GM21717 (cell line): ENCODE measurements around the gene NHSL2.
"Not testable (repeated sequence)": the region's sequence is repeated elsewhere in the genome, so short reads cannot be mapped to it uniquely, and the experiment has no call there.

Source experiments
- ATAC-seq: cut with Tn5 transposase; IDR thresholded peaks from one replicate; pipeline ENCODE4 v1.9.1; 2021; ENCODE audit warnings: mild to moderate bottlenecking, moderate library complexity; ENCODE audit not compliant: unreplicated experiment

The NHSL2 gene

DNA sequence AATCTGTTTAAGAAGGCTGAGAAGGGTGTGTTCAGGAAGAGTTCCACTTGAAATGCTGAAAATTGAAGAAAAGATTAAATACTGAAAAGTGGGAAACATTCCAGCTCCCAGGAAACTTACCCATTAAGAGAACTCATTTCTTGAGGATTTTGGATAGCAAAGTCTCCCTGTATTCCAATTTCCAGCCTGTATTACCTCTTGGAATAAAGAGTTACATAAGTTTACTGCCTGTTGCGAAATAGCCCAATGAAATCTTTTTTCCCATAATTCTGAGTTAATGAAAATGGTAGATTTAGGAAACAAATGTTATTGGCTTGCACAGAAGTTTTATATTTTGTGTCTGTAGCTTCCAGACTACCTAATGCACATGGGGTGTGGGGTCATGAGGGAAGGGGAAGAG, 12.0 kb downstream of the NHSL2 start:
- no peak for ATAC-seq

DNA sequence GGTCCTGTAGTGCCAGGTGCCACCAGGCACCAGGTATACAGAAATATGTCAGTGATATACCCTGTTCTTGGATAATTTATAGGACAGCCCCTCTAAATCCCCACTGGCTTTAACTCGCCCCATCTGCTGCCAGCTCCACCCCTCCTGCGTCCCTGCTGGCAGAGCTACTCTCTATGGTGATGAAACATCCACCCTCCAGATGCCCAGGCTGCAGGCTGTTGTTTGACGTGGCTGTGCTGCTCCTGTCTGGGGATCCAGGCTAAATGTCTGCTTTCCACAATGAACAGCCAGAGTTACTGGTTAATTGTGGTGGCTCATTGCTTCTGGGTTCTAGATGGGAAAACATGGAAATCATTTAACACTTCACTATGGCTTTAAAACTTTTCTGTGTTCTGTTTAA, 12.9 kb downstream of the NHSL2 start:
- no peak for ATAC-seq

DNA sequence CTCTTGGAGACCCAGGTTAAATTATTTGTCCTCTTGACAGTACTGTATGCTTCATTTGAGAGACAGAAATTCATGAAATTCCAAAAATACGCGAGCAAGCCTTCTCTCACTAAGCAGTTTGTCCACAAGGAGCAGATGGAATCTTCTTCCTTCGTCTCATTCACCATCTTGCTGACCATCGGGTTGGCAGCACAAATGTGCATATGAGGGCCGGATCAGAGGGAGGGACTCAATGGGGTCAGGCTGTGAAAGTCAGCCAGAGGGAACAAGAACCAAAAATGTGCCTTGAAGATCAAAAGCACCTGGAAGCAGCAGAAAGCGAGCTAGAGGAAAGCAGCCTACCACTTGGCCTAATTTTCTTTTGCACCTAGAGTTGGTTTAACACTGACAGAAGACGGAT, 16.4 kb downstream of the NHSL2 start:
- no peak for ATAC-seq

DNA sequence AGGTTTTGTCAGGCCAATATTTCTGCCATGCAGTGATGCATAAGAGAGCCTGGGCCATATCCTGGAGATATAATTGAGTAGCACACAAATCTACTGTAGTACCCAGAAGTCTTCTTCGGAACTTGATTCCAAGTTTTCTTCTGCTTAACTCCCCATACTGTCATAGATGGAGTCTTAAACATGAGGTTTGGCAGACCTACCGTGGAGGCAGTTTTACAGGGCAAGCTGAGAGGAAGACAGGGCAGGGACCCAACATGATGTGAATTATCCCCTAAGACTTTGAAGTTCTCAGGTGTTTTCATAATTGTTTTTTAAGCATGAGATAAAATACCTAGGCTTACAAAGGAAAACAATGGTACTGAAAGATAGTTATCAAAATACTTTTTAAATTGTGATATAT, 18.2 kb downstream of the NHSL2 start:
- ATAC-seq: no peak

DNA sequence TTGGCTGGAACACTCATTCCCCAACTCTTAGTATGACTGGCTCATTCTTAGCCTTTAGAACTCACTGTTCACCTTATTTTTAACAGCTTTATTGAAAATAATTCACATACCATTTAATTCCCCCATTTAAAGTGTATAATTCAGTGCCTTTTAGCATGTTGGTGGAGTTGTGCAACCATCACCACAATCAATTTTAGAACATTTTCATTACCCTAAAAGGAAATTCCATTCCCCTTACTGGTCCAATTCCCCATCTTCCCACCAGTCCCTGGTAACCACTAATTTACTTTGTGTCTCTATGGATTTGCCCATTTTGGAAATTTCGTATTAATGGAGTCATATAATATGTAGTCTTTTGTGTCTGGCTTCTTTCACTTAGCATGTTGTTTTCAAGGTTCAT, 19.7 kb downstream of the NHSL2 start:
- ATAC-seq: no peak

DNA sequence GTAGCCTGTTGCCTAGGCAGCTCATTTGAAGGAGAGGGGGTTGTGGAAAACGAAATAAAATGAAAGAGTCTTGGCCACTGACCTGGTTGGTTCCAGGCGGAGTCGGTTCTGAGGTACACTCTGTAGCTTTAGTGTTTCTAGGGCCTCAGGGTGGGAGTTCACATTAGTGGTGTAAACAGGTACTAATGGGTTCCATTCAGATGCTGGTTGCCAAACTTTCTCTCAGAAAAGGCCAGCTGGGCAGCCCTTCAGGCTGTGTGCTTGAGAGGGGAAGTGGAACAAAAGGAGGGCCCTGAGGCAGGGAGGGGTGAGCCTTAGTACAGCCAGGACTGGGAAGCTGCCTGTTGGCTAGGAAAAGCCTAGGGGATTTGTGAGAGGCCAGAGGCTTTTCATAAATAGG, 24.8 kb downstream of the NHSL2 start:
- no peak for ATAC-seq

DNA sequence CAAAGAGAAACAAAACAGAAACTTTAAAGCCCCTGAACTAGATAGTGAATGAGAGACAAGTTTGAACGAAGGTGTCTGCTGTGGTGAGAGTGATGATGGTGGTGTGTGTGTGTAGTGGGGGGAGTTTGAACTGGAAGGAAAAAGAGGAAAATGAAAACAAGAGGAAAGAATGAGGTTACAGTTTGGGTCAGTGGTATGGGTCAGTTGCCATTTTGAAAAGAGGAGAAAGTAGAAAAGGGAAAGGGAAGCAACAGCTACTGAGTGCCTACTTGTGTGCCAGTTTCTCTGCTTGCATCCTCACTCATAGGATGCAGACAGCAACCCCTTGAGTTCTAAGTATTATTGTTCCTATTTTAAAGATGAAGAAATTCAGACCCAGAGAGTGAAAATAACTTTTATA, 26.0 kb downstream of the NHSL2 start:
- ATAC-seq: no peak

DNA sequence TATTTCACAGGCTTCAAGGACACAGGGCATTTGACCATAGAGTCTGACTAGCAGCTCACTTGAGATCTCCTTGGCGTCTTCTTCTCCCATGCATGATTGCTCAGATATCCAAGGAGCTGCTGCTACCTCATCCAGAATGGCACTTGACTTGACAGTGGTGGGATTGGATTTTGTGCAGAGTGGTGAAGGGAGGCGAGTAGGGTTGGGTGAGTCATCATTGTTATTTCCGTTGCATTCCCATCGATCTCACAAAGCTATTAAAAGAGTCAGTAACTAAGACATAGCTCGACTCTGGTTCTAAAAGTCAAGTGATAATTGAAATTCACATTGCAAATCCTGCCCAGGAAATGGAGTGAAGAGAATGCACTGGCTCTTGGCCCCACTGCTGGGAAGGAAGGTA, 27.7 kb downstream of the NHSL2 start:
- no peak for ATAC-seq

DNA sequence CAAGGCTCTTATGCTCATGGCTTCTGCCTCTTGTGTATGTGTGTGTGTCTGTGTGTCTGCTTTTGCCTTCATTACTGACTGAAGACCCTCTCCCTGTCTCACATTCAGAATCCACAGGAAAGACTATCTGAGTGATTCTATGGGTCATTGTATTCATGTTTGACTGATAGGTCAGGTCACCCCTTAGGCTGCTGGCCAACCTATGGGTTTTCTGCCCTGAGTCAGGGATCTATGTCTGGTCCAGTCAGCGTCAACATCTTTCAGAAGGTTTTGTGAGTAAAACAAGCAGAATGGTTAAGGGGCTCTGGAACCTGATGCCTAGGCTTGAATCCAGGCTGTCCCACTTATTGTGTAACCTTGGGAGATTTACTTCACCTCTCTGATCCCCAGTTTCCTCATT, 30.5 kb downstream of the NHSL2 start:
- no peak for ATAC-seq

DNA sequence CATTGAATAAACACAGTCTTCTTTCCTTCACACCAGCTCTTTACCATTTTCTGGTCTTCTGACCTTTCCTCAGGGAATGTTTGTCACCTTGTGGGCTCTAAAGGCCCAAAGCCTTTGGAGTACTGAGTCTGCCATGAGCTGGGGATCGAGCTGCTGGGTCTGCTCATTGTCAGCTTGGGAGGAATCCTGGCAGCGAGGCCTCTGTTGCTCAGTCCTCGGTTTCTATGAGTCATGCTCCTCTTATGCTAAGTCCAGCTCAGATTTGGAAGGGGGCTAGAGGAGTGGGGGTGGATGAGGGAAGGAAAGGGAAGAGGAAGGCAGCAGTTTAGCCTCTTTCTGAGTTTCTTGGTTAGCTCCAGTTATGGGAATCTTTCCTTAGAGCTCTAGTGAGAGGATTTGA, 31.1 kb downstream of the NHSL2 start:
- ATAC-seq: no peak

DNA sequence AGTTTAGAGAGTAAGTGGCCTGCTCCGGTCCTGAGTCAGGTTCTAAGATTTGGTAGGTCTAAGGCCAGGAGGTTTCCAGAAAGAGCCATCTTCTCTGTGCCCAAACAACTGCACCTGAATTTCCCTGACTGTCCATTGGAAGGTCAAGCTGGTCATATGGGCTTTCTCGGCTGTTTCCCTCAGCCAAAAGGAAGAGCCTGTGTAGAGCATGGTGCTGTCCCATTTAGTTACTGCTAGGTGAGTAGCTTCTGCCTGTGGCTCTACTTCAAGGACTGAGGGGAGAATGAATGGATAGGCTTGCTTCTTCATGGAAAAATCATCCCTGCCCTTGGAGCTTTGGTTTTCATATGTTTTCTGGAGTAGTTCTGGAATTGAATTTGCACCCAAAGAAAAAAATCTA, 33.7 kb downstream of the NHSL2 start:
- ATAC-seq: no peak

DNA sequence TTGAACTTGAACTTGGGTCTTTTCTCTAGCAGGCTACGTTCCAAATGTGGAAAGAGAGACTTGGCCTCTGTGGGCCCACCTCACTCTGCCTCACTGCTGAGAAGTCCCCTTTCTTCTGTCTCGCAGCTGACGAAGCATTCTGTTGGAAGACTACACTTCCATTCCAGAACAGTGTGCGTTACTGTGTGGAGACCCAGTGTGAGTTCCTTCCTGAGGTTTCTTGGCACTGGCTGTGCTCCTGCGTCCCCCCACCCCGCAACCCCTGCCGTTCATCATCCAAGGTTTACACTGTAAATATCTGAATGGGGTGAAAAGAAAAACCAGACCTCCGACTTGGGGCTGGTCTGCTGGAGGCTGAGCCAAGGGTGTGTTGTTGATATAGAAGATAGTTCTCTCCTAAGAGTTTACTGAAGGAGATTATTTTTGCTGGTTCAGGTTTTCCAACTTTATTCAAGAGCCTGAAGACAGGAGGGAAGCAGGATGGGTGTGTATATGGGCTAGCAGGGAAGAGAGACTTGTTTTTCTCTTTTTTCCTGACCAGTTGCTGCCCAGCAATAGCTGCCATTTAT, 34.7 kb downstream of the NHSL2 start:
- ATAC-seq: no peak

DNA sequence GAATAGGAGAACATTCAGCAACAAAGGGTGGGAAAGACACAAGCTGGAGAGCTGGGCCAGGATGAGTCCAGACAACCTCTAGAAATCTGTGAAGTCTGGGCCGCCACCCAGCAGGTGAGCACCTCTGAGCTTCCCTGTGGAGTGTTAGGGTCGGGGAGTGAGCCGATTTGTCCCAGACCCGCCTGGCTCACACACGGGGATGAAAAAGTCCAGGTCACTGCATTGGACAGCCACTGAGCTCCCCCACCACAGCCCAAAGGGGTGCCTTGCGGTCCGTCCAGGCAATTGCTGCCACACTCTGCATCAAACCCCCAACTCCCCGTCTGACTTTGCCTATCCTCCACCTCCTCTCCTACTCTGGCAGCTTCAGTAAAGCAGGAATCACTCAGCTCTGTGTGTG, 38.7 kb downstream of the NHSL2 start:
- no peak for ATAC-seq

DNA sequence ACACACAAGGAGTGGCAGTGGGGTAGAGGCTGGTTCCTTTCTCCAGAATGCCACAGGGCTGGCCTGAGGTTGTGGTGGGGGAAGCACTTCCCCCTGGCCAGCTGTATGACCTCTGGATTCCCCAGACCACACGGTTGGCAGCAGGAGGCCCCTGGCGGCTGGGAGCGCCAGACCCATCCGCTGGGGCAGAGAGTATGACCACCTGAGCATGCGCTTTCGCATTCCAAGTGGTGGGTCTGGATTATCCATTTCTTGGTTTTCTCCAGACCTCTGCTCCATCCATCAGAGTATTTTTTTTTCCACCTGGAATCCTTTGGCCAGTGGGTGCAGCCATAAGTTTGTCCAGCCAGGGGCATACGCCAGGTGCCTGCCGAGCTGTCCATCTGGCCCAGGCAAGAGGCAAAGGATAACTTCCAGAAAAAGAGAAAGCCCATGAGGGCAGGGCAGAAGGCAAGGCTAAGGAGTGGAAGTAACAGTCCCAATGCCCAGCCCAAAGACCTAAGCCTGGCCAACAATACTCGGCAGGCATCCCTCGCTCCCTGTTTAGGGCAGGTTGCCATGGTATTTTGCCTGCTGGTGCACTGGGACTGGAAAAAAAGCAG, 39.3 kb downstream of the NHSL2 start:
- ATAC-seq: no peak

DNA sequence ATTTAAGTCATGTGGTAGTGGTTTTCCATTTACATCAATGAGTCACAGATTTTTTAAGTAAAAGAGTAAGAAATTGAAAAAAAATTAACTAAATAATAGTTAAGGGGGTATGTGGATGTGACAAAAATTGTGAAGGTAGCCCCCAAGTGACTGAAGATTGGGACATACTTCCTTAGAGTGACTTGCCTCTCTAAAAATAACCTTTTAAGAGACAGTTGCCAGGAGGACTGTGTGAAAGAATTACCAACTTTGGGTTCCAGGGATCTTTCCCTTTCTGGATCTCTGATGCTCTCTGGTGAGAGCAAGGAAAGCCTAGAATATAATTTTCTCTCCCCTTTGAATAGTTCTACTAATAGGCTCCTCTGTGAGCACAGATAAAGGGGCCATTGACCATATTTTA, 42.7 kb downstream of the NHSL2 start:
- no peak for ATAC-seq

DNA sequence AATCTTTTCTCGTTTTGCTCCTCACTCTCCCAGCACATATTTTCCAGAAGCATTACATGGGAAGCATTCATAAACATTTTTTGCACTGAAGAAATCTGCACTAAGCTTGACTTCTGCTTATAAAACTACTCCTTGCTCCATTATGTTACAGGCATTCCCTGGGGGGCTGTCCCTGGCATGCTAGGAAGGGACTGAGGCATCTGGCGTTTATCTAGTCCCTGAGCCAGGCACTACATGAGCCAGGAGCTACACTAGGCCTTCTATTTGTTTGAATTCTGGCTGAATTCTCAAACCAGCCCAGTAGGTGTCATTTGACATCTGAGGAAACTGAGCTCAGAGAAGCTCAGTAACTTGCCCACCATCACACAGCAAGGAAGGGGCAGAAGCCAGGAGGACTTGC, 43.3 kb downstream of the NHSL2 start:
- ATAC-seq: no peak

DNA sequence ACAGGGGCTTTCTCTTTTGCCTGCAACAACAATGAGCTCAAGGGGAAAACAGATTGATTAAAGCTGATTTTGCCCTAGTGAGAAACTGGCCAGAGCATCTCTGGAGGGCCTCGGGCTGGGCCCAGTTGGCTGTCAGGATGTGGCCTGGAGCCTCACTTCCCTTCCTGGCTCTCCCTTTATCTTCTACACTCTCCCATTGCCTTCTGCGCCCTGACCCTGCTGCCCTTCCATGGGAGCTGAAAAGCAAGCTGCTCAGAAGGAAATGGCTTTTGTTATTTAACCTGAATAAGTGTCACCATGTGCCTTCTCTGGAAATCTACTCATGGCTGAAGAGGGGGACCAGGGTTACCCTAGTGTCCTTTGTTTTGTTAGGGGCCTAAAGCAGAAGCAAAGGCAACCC, 43.8 kb downstream of the NHSL2 start:
- no peak for ATAC-seq

DNA sequence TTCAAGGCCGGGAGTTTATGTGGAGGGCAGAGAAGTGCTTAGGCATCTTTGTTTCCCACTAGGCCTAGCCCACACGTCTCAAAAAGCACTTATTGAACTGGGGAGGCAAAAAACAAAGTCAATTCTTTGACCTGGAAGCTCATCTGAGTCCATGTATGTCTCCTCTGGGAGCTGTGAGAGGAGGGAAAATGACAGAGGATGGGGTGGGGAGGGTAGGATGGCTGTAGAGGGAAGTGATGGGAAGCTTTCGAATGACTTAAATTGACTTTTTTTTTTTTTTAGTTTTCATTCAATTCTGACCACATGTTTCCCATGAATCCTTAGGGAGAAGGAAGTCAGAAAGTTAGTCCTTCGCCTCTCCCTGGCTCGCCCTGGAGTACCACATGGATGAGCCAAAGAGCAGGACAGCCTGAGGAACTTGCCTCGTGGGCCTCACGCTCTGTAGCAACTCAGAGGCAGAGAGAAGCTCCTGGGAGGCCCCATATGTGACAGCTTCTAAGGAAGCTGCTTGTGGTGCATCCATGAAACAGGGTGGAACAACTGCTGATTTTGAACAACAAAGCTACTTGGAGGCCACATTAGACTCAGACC, 45.0 kb downstream of the NHSL2 start:
- no peak for ATAC-seq

DNA sequence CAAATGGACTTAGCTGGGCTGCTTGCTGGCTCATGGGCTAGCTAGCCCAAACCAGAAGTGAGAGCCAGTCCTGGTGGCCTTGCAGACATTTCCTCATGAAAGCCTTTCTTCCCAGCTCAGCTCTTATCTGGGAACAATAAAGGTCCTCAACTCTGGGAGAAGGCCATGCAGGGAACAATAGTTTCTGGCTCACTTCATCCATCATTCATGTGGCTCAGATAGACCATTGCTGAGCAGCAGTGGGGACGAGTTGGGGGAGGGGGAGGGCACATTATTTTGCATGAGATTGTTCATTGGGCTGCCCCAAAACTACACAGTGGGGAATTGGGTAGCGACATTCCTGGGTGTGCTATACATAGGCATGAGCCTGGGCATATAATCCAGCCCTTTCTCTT, 47.6 kb downstream of the NHSL2 start:
- no peak for ATAC-seq

DNA sequence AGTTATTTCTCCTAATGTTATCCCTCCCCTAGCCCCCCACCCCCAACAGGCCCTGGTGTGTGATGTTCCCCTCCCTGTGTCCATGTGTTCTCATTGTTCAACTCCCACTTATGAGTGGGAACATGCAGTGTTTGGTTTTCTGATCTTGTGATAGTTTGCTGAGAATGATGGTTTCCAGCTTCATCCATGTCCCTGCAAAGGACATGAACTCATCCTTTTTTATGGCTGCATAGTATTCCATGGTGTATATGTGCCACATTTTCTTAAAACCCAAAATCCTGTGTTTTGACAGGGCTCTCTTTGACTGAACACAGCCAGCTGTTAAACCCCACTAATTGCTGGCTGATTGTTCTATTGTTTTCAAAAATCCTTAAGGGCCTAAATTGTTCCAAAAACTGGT, 53.5 kb downstream of the NHSL2 start:
- not testable (repeated sequence) for ATAC-seq

DNA sequence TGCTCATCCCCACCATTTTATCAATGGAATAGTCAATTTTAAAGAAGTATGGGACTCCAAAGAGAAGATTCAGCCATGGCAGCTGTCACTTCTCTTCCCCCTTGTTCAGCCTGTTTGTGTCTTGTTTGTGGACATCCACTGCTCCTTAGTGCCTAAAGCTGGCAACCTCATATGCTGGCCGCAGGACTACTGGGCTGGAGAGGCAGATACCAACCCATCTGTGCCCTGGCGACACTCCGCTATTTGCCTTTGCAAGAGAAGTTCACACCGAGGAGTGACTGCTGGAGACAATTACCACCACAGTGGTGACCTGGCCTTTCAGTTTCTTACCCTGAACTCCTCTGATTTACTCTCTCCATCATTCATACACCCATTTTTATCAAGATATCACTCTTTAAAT, 64.3 kb downstream of the NHSL2 start:
- ATAC-seq: no peak

DNA sequence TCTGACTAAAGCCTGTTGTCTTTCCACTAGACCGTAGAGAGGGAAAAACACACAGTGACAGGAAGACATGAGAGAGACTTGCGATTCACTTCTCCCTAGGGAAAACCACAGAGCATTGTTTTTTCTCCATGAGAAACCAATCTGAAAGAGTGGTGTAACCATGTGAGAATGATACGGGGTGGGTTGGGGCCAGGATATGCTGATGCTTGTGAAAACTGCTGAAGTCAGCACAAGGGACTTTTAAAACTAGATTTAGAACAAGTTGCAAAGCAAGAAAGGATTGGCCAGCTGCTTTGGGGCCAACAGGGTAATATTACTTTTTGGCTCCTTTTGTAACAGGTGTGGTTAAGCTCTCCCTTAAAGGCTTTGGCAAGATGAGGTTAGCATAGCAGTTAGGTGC, 66.1 kb downstream of the NHSL2 start:
- no peak for ATAC-seq

DNA sequence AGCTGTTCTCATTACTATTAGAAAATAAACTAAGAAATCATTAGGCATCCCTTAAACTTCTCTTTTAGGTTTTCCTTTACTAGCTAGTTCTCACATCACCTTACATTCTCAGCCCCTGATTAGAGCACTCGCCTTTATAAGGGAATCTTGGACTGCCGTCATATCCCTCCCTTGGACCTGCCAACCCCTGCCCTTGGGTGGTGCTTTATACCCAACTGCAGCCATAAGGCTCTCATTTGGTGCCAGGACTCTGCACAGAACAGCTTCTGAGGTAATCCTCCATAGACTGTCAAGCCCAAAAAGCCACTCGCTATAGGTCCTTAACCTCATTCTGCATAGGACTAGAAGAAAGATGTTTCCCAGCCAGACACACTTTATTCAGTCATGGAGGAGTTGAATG, 67.5 kb downstream of the NHSL2 start:
- no peak for ATAC-seq
